Neural cell (in vitro differentiated cells): Measurements from ENCODE around the gene KIF3B.
"Not testable (repeated sequence)": the region's sequence is repeated elsewhere in the genome, so short reads cannot be mapped to it uniquely, and the experiment has no call there.

Experiments used
- CTCF ChIP-seq: fragments of 450-650 bp; IDR thresholded peaks from 2 replicates; pipeline ENCODE4 v1.5.1; 2014; ENCODE audit warnings: antibody characterized with exemption, mild to moderate bottlenecking, moderate library complexity; ENCODE audit not compliant: poor library complexity, severe bottlenecking
- EP300 ChIP-seq: fragments of 450-650 bp; conservative IDR thresholded peaks from 2 replicates; pipeline ENCODE4 v1.6.1; 2014; ENCODE audit warnings: antibody characterized with exemption, mild to moderate bottlenecking, moderate library complexity; ENCODE audit not compliant: poor library complexity, severe bottlenecking
- RAD21 ChIP-seq: fragments of 450-650 bp; conservative IDR thresholded peaks from 2 replicates; pipeline ENCODE4 v1.6.1; 2014; ENCODE audit warnings: antibody characterized with exemption, mild to moderate bottlenecking, moderate library complexity

GRCh38 chr20:32246208-32246607 is 31.2 kb upstream of the KIF3B start:
- TF ChIP-seq CTCF, RAD21, EP300: not testable (repeated sequence)
